CD4-positive, alpha-beta T cell treated with Interleukin-12 subunit alpha and Interleukin-12 subunit beta, for 1 hour (primary cell): Measurements from ENCODE around the gene AP1G2.
"Not testable (repeated sequence)": the region's sequence is repeated elsewhere in the genome, so short reads cannot be mapped to it uniquely, and the experiment has no call there.

Experiments
- DNase-seq: peaks from one replicate; pipeline ENCODE4 v3.0.0-alpha.2; 2020

Gene AP1G2

GRCh38 chr14:23600322-23600707, 32.7 kb upstream of the AP1G2 start:
- no peak for DNase-seq

GRCh38 chr14:23594191-23594590, 26.6 kb upstream of the AP1G2 start:
- not testable (repeated sequence) for DNase-seq

GRCh38 chr14:23590198-23590597, 22.6 kb upstream of the AP1G2 start:
- DNase-seq = no peak

GRCh38 chr14:23589606-23590005, 22.0 kb upstream of the AP1G2 start:
- DNase-seq = no peak

- DNase-seq = peak; percentile 84
Observed at GRCh38 chr14:23588884-23589598, 21.4 kb upstream of the AP1G2 start.

- not testable (repeated sequence) for DNase-seq
Observed at GRCh38 chr14:23584527-23585203, 17.1 kb upstream of the AP1G2 start.

- DNase-seq = not testable (repeated sequence)
Observed at GRCh38 chr14:23583761-23584526, 16.4 kb upstream of the AP1G2 start.

- no peak for DNase-seq
Observed at GRCh38 chr14:23582906-23583760, 15.5 kb upstream of the AP1G2 start.

GRCh38 chr14:23580948-23581281, 13.3 kb upstream of the AP1G2 start:
- DNase-seq = no peak

- no peak for DNase-seq
Observed at GRCh38 chr14:23580152-23580926, 12.7 kb upstream of the AP1G2 start.

- no peak for DNase-seq
Observed at GRCh38 chr14:23579739-23580138, 12.1 kb upstream of the AP1G2 start.

GRCh38 chr14:23579311-23579630, 11.7 kb upstream of the AP1G2 start:
- no peak for DNase-seq

GRCh38 chr14:23578560-23579310, 11.1 kb upstream of the AP1G2 start, which contains the start of gene JPH4:
TSS of gene JPH4 (minus strand) at chr14:23578790. CDS start at chr14:23577453, 1,337 bp downstream.
- no peak for DNase-seq

GRCh38 chr14:23577710-23578392, 10.3 kb upstream of the AP1G2 start:
- DNase-seq = no peak

- no peak for DNase-seq
Observed at GRCh38 chr14:23577004-23577681, 9.6 kb upstream of the AP1G2 start.

GRCh38 chr14:23573384-23574015, 5.9 kb upstream of the AP1G2 start:
- DNase-seq = no peak

GRCh38 chr14:23572836-23573235, 5.2 kb upstream of the AP1G2 start:
- DNase-seq = no peak

GRCh38 chr14:23572524-23572828, 4.9 kb upstream of the AP1G2 start:
- DNase-seq = no peak

- no peak for DNase-seq
Observed at GRCh38 chr14:23571701-23572523, 4.3 kb upstream of the AP1G2 start.
